PC-9 (cell line): Measurements from ENCODE around the gene KLHL17. TPM values are rescaled to one million over a fixed set of nuclear protein-coding genes. Genes with fewer than 3 reads are reported as not detected.
A peak's percentile ranks its signal among the peaks of the same experiment; 100 is the strongest.

Source experiments
- BruUV-seq: library from RNA; stranded (reverse); fragments of 400-500 nt; replicated peaks from 2 replicates; lab custom pipeline; 2021; lab: Mats Ljungman, UMichigan
- CTCF ChIA-PET: fragments of 300-600 bp; sonication (Branson Sonifier 250); formaldehyde crosslinking; loops from one replicate; lab custom pipeline; 2022; ENCODE audit warnings: antibody characterized with exemption; lab: Charles Lee
- POLR2A ChIA-PET: fragments of 300-600 bp; sonication (Branson Sonifier 250); formaldehyde crosslinking; loops from one replicate; lab custom pipeline; 2022; ENCODE audit warnings: antibody characterized with exemption; ENCODE audit not compliant: unreplicated experiment; lab: Charles Lee
- DNase-seq, 2 experiments: peaks; one replicate each; pipeline versions ENCODE4 v3.0.0 to v3.0.0-alpha.2; 2015 to 2022; ENCODE audit warnings: mixed read lengths in 1 of 2
- H2AFZ ChIP-seq: fragments of 200-600 bp; sonication (generic); 2 replicates; pipeline ENCODE4 v1.8.1; 2017; ENCODE audit warnings: antibody characterized with exemption
- H3F3A ChIP-seq: fragments of 200-600 bp; sonication (generic); 2 replicates; pipeline ENCODE4 v1.8.1; 2017; ENCODE audit warnings: antibody characterized with exemption, mild to moderate bottlenecking, low read depth; ENCODE audit not compliant: insufficient read depth
- H3K27ac ChIP-seq: fragments of 200-600 bp; sonication (generic); 2 replicates; pipeline ENCODE4 v1.6.1; 2016; ENCODE audit warnings: mixed run types
- H3K27me3 ChIP-seq: fragments of 200-600 bp; sonication (generic); 2 replicates; pipeline ENCODE4 v1.6.1; 2016; ENCODE audit warnings: low read depth, mixed run types; ENCODE audit not compliant: insufficient read depth
- H3K36me3 ChIP-seq: fragments of 200-600 bp; sonication (generic); 2 replicates; pipeline ENCODE4 v1.6.1; 2016; ENCODE audit warnings: low read depth, mixed run types
- H3K4me1 ChIP-seq: fragments of 200-600 bp; sonication (generic); replicated peaks from 2 replicates; pipeline ENCODE4 v1.6.1; 2016; ENCODE audit warnings: mixed run types; ENCODE audit not compliant: insufficient read depth
- H3K4me2 ChIP-seq: fragments of 200-600 bp; sonication (generic); 2 replicates; pipeline ENCODE4 v1.6.1; 2017; ENCODE audit warnings: mixed run types
- H3K4me3 ChIP-seq: fragments of 200-600 bp; sonication (generic); 2 replicates; pipeline ENCODE4 v1.6.1; 2016; ENCODE audit warnings: mixed run types
- H3K79me2 ChIP-seq: fragments of 200-600 bp; sonication (generic); 2 replicates; pipeline ENCODE4 v1.6.1; 2017; ENCODE audit warnings: low read depth, mixed run types
- H3K9me2 ChIP-seq: fragments of 200-600 bp; sonication (generic); 2 replicates; pipeline ENCODE4 v1.8.1; 2017; ENCODE audit warnings: mild to moderate bottlenecking; ENCODE audit not compliant: insufficient read depth
- H3K9me3 ChIP-seq: fragments of 200-600 bp; sonication (generic); 2 replicates; pipeline ENCODE4 v1.8.1; 2016; ENCODE audit warnings: low read depth; ENCODE audit not compliant: insufficient read depth
- H4K20me1 ChIP-seq: fragments of 200-600 bp; sonication (generic); 2 replicates; pipeline ENCODE4 v1.8.1; 2017; ENCODE audit not compliant: insufficient read depth
- CTCF ChIP-seq: fragments of 200-600 bp; sonication (generic); conservative IDR thresholded peaks from 2 replicates; pipeline ENCODE4 v1.6.1; 2017; ENCODE audit warnings: mixed run types, antibody characterized with exemption, mild to moderate bottlenecking, moderate library complexity
- EZH2 ChIP-seq: fragments of 200-600 bp; sonication (generic); IDR thresholded peaks from 2 replicates; pipeline ENCODE4 v1.8.0; 2017; ENCODE audit warnings: antibody characterized with exemption, low read depth
- intact Hi-C: fragments of 100-400 bp; cut with micrococcal nuclease; formaldehyde crosslinking; loops from one replicate; pipeline ENCODE4 v1.10.0; 2022; ENCODE audit not compliant: unreplicated experiment
- total RNA-seq: library from RNA; stranded (reverse); gene quantifications from 2 replicates; pipeline ENCODE4 v1.2.3, GENCODE V29; 2021

KLHL17 gene
- total RNA-seq, 1 experiment from 2014 or later, result 22.7 TPM

GRCh38 chr1:1004780-1005697 is 44.7 kb downstream of the KLHL17 start:
- H4K20me1 ChIP-seq, result peaks cover 6% of the 10 kb centered on the region; the same call in 1 of the 2 replicates
- BruUV-seq, result no TSS peak
- H3K4me2 ChIP-seq, result peak overlapping the region; percentile 66; the same call in 1 of the 2 replicates
- H3F3A ChIP-seq, result peaks cover 30% of the 10 kb centered on the region; the same call in 1 of the 2 replicates
- ChIA-PET POLR2A (interaction anchor here (0.6 kb wide), 3 partner anchors 14 to 225 kb away, joined by 3 to 5 read pairs (median 4); no protein-coding TSS in a partner anchor), CTCF (no interaction called here)
- no peak overlapping the region for H2AFZ ChIP-seq
- no peaks in the 10 kb centered on the region for H3K27me3 ChIP-seq
- H3K9me3 ChIP-seq, result no peaks in the 10 kb centered on the region
- peaks cover 21% of the 10 kb centered on the region for H3K79me2 ChIP-seq
- no peak for TF ChIP-seq EZH2
- TF ChIP-seq CTCF, result no peak
- peaks cover 15% of the 10 kb centered on the region for H3K4me1 ChIP-seq
- no peaks in the 10 kb centered on the region for H3K9me2 ChIP-seq
- H3K36me3 ChIP-seq, result no peaks in the 10 kb centered on the region
- H3K27ac ChIP-seq, result no peak overlapping the region
- peak in 1 of 2 experiments; percentile 84 for DNase-seq
- intact Hi-C loops, result loop anchor here (5.0 to 10.0 kb wide), 2 partner anchors 67 to 300 kb away; partner anchors contain the start of genes ACAP3, PUSL1 and RNF223
- no peak overlapping the region for H3K4me3 ChIP-seq

- H3K79me2 ChIP-seq, result peaks cover 20% of the 10 kb centered on the region
- no TSS peak for BruUV-seq
- H3K4me3 ChIP-seq, result peak overlapping the region; percentile 23; the same call in 1 of the 2 replicates
- H3K27me3 ChIP-seq, result no peaks in the 10 kb centered on the region
- CTCF ChIA-PET, result no interaction called here
- peak overlapping the region; percentile 48 for H3K27ac ChIP-seq
- POLR2A ChIA-PET, result interaction anchor here (0.6 kb wide), 1 partner anchor 58 kb away, joined by 12 read pairs; no protein-coding TSS in a partner anchor
- H3F3A ChIP-seq, result peaks cover 26% of the 10 kb centered on the region; the same call in 1 of the 2 replicates
- H3K9me3 ChIP-seq, result no peaks in the 10 kb centered on the region
- no peaks in the 10 kb centered on the region for H3K9me2 ChIP-seq
- peak overlapping the region; percentile 66 for H3K4me2 ChIP-seq
- peaks cover 15% of the 10 kb centered on the region for H3K4me1 ChIP-seq
- intact Hi-C loops, result loop anchor here (10.0 kb wide), 1 partner anchor 299 kb away; the partner anchor contains the start of genes ACAP3 and PUSL1
- H2AFZ ChIP-seq, result no peak overlapping the region
- H4K20me1 ChIP-seq, result peaks cover 6% of the 10 kb centered on the region; the same call in 1 of the 2 replicates
- H3K36me3 ChIP-seq, result no peaks in the 10 kb centered on the region
- no peak for DNase-seq
- TF ChIP-seq CTCF, result no peak
- no peak for TF ChIP-seq EZH2
Observed at GRCh38 chr1:1005774-1006304, 45.5 kb downstream of the KLHL17 start.
